ENCODE measurements around the gene OR4F15.

- TF ChIP-seq, protein P1, sequence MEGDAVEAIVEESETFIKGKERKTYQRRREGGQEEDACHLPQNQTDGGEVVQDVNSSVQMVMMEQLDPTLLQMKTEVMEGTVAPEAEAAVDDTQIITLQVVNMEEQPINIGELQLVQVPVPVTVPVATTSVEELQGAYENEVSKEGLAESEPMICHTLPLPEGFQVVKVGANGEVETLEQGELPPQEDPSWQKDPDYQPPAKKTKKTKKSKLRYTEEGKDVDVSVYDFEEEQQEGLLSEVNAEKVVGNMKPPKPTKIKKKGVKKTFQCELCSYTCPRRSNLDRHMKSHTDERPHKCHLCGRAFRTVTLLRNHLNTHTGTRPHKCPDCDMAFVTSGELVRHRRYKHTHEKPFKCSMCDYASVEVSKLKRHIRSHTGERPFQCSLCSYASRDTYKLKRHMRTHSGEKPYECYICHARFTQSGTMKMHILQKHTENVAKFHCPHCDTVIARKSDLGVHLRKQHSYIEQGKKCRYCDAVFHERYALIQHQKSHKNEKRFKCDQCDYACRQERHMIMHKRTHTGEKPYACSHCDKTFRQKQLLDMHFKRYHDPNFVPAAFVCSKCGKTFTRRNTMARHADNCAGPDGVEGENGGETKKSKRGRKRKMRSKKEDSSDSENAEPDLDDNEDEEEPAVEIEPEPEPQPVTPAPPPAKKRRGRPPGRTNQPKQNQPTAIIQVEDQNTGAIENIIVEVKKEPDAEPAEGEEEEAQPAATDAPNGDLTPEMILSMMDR (conservative IDR thresholded peaks at IDR 0.05; ENCODE audit: low read depth, low read length): no peak
- TF ChIP-seq EZH2 (IDR thresholded peaks at IDR 0.05; ENCODE audit: low read length, unreplicated experiment): no peak
- no peak for TF ChIP-seq EZH2phosphoT487 (IDR thresholded peaks at IDR 0.05; ENCODE audit: borderline replicate concordance, low read length)
Measured at GRCh38 chr15:101804941-101805340, 7.1 kb upstream of the OR4F15 start.

Data from PC-3 (cell line).